MM.1S (cell line): ENCODE results near the gene CYSTM1.

ENCODE experiments used
- DNase-seq: peaks from one replicate; pipeline ENCODE4 v3.0.0-alpha.2; 2015
- H2AFZ ChIP-seq: fragments of 300-600 bp; sonication (generic); 2 replicates; pipeline ENCODE4 v1.6.0; 2016; ENCODE audit warnings: antibody characterized with exemption, low read length
- H3F3A ChIP-seq: fragments of 300-600 bp; sonication (generic); 2 replicates; pipeline ENCODE4 v1.6.1; 2016; ENCODE audit warnings: mild to moderate bottlenecking, antibody characterized with exemption, low read length, moderate library complexity, mixed read lengths; ENCODE audit not compliant: insufficient read depth
- H3K27ac ChIP-seq: fragments of 300-600 bp; sonication (generic); 2 replicates; pipeline ENCODE4 v1.5.1; 2016; ENCODE audit warnings: mild to moderate bottlenecking, low read length
- H3K27me3 ChIP-seq: fragments of 300-600 bp; sonication (generic); replicated peaks from 2 replicates; pipeline ENCODE4 v1.6.0; 2016; ENCODE audit warnings: low read length; ENCODE audit not compliant: insufficient read depth
- H3K36me3 ChIP-seq: fragments of 300-600 bp; sonication (generic); replicated peaks from 2 replicates; pipeline ENCODE4 v1.6.1; 2016; ENCODE audit warnings: mild to moderate bottlenecking, low read length, mixed read lengths; ENCODE audit not compliant: insufficient read depth
- H3K4me1 ChIP-seq: fragments of 300-600 bp; sonication (generic); 2 replicates; pipeline ENCODE4 v1.6.1; 2016; ENCODE audit warnings: low read length, mixed read lengths
- H3K4me2 ChIP-seq: fragments of 300-600 bp; sonication (generic); 2 replicates; pipeline ENCODE4 v1.6.0; 2016; ENCODE audit warnings: low read depth, low read length
- H3K4me3 ChIP-seq: fragments of 300-600 bp; sonication (generic); 2 replicates; pipeline ENCODE4 v1.5.1; 2016; ENCODE audit warnings: low read length, mixed read lengths
- H3K79me2 ChIP-seq: fragments of 300-600 bp; sonication (generic); 2 replicates; pipeline ENCODE4 v1.6.1; 2016; ENCODE audit warnings: mixed run types, low read length, mixed read lengths
- H3K9ac ChIP-seq: fragments of 300-600 bp; sonication (generic); 2 replicates; pipeline ENCODE4 v1.6.1; 2016; ENCODE audit warnings: low read length, mixed read lengths
- H3K9me2 ChIP-seq: fragments of 300-600 bp; sonication (generic); replicated peaks from 2 replicates; pipeline ENCODE4 v1.6.1; 2016; ENCODE audit warnings: mild to moderate bottlenecking, low read length, mixed read lengths; ENCODE audit not compliant: insufficient read depth
- H3K9me3 ChIP-seq: fragments of 300-600 bp; sonication (generic); replicated peaks from 2 replicates; pipeline ENCODE4 v1.6.1; 2016; ENCODE audit warnings: mild to moderate bottlenecking, low read length, mixed read lengths; ENCODE audit not compliant: insufficient read depth
- H4K20me1 ChIP-seq: fragments of 300-600 bp; sonication (generic); 2 replicates; pipeline ENCODE4 v1.6.1; 2016; ENCODE audit warnings: mild to moderate bottlenecking, low read length, moderate library complexity, mixed read lengths; ENCODE audit not compliant: insufficient read depth
- CTCF ChIP-seq: fragments of 300-600 bp; sonication (generic); IDR thresholded peaks from 2 replicates; pipeline ENCODE4 v1.5.1; 2016; ENCODE audit warnings: antibody characterized with exemption, low read length, mixed read lengths
- EZH2 ChIP-seq: fragments of 300-600 bp; sonication (generic); optimal IDR thresholded peaks from 2 replicates; pipeline ENCODE3; 2017; ENCODE audit warnings: low read depth, mild to moderate bottlenecking, antibody characterized with exemption, low read length, mixed read lengths
- EZH2phosphoT487 ChIP-seq: fragments of 300-600 bp; sonication (generic); IDR thresholded peaks from 2 replicates; pipeline ENCODE4 v1.6.1; 2018; ENCODE audit warnings: antibody characterized with exemption, low read length

CYSTM1 gene

GRCh38 chr5:140260089-140260656 is 85.2 kb downstream of the CYSTM1 start:
- H4K20me1 ChIP-seq: no peaks in the 10 kb centered on the region
- no peak overlapping the region for H2AFZ ChIP-seq
- no peak overlapping the region for H3K27ac ChIP-seq
- no peaks in the 10 kb centered on the region for H3K9me3 ChIP-seq
- no peaks in the 10 kb centered on the region for H3K36me3 ChIP-seq
- TF ChIP-seq EZH2 (no peak), EZH2phosphoT487 (no peak), CTCF (no peak)
- no peak overlapping the region for H3K9ac ChIP-seq
- H3K27me3 ChIP-seq: no peaks in the 10 kb centered on the region
- H3K4me1 ChIP-seq: peaks cover 7% of the 10 kb centered on the region
- DNase-seq: no peak
- H3K4me2 ChIP-seq: no peak overlapping the region
- H3F3A ChIP-seq: 0 out of 2 replicates have a peak, but pooled peaks cover under 1% of the 10 kb centered on the region
- no peak overlapping the region for H3K4me3 ChIP-seq
- H3K9me2 ChIP-seq: no peaks in the 10 kb centered on the region
- H3K79me2 ChIP-seq: peaks cover 56% of the 10 kb centered on the region

GRCh38 chr5:140261403-140262171 is 86.6 kb downstream of the CYSTM1 start:
- Histone ChIP-seq H3K4me1 (peaks cover 20% of the 10 kb centered on the region), H3K9me2 (no peaks in the 10 kb centered on the region), H2AFZ (no peak overlapping the region), H3K36me3 (no peaks in the 10 kb centered on the region), H4K20me1 (no peaks in the 10 kb centered on the region), H3K9ac (no peak overlapping the region), H3K9me3 (no peaks in the 10 kb centered on the region), H3K4me3 (no peak overlapping the region), H3K79me2 (peaks cover 61% of the 10 kb centered on the region), H3K27ac (no peak overlapping the region), H3F3A (peaks cover 13% of the 10 kb centered on the region; the same call in 1 of the 2 replicates), H3K4me2 (no peak overlapping the region), H3K27me3 (no peaks in the 10 kb centered on the region)
- TF ChIP-seq EZH2phosphoT487 (no peak), CTCF (no peak), EZH2 (no peak)
- no peak for DNase-seq

GRCh38 chr5:140262221-140262620 is 87.2 kb downstream of the CYSTM1 start:
- Histone ChIP-seq H3K79me2 (peaks cover 57% of the 10 kb centered on the region), H3K9me2 (no peaks in the 10 kb centered on the region), H2AFZ (no peak overlapping the region), H3K4me2 (no peak overlapping the region), H3K27me3 (no peaks in the 10 kb centered on the region), H4K20me1 (no peaks in the 10 kb centered on the region), H3K4me1 (peaks cover 23% of the 10 kb centered on the region), H3K9ac (no peak overlapping the region), H3K9me3 (no peaks in the 10 kb centered on the region), H3F3A (peaks cover 17% of the 10 kb centered on the region; the same call in 1 of the 2 replicates), H3K27ac (no peak overlapping the region), H3K36me3 (no peaks in the 10 kb centered on the region), H3K4me3 (no peak overlapping the region)
- no peak for DNase-seq
- TF ChIP-seq EZH2phosphoT487 (no peak), CTCF (no peak), EZH2 (no peak)
